ENCODE results near the gene SMARCB1. TPM values are rescaled to one million over a fixed set of nuclear protein-coding genes. Genes with fewer than 3 reads are reported as not detected.

The SMARCB1 gene
- total and polyA plus RNA-seq, 4 donors: 39.2 to 69.6 (median 47.8) TPM

DNA sequence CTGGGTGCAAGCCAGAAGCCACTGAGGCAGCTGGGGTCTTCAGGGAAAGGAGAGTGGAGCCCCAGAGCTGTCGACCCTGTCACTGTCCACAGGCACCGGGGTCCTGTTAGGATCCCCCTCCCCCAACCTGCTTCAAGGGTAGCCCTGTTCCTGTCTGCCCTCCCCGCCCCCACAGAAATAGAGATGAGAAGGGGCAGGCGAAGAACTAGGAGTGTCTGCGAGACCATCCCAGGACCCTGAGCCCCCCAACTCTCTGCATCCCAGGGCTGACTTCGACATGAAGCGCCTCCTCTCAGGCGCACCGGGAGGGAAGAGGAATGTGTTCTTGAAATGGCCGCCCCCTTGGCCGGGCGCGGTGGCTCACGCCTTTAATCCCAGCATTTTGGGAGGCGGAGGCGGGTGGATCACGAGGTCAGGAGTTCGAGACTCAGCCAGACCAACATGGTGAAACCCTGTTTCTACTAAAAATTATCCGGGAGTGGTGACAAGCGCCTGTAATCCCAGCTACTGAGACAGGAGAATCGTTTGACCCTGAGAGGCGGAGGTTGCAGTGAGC, 35.2 kb upstream of the SMARCB1 start:
- no peak for TF ChIP-seq CTCF (IDR thresholded peaks at IDR 0.05; ENCODE audit: control extremely low read depth, extremely low read depth)
- DNase-seq: peak; percentile 47 to 64 (median 49)

GRCh38 chr22:23752090-23752691, 34.6 kb upstream of the SMARCB1 start:
- no peak overlapping the region for H3K9ac ChIP-seq (ENCODE audit: insufficient read depth in 1 of 2, low read length in 2 of 2)
- no peaks in the 10 kb centered on the region for H3K36me3 ChIP-seq (ENCODE audit: control insufficient read depth in 4 of 4, insufficient read depth in 4 of 4, low read length in 4 of 4)
- DNase-seq: no peak
- ATAC-seq (ENCODE audit: insufficient read depth, low FRiP score): no peak
- WGBS, 2 donors: 55 to 82% methylated on average over 9 of the region's 9 CpGs
- no peaks in the 10 kb centered on the region for H3K9me3 ChIP-seq (ENCODE audit: control insufficient read depth in 4 of 4, insufficient read depth in 3 of 4, low read length in 3 of 4)
- H3K27ac ChIP-seq (ENCODE audit: low read depth in 1 of 2, low read length in 1 of 2): no peak overlapping the region
- no peak for TF ChIP-seq CTCF (IDR thresholded peaks at IDR 0.05; ENCODE audit: control extremely low read depth, extremely low read depth)
- peaks cover 0 to 16% (median 4%) of the 10 kb centered on the region in 5 donors for H3K4me1 ChIP-seq (ENCODE audit: control insufficient read depth in 5 of 5, insufficient read depth in 5 of 5, low read length in 5 of 5)
- no peak overlapping the region for H3K4me3 ChIP-seq
- no peaks in the 10 kb centered on the region for H3K27me3 ChIP-seq (ENCODE audit: control insufficient read depth in 3 of 3, insufficient read depth in 3 of 3, low read length in 2 of 3)

More for the DNA sequence above, 35.2 kb upstream of the SMARCB1 start:
- Histone ChIP-seq H3K27me3 (ENCODE audit: control insufficient read depth in 3 of 3, insufficient read depth in 3 of 3, low read length in 2 of 3) (no peaks in the 10 kb centered on the region), H3K9me3 (ENCODE audit: control insufficient read depth in 4 of 4, insufficient read depth in 3 of 4, low read length in 3 of 4) (no peaks in the 10 kb centered on the region), H3K4me3 (peak overlapping the region; percentile 84), H3K9ac (ENCODE audit: insufficient read depth in 1 of 2, low read length in 2 of 2) (peak overlapping the region; percentile 45 to 46), H3K36me3 (ENCODE audit: control insufficient read depth in 4 of 4, insufficient read depth in 4 of 4, low read length in 4 of 4) (no peaks in the 10 kb centered on the region), H3K4me1 (ENCODE audit: control insufficient read depth in 5 of 5, insufficient read depth in 5 of 5, low read length in 5 of 5) (peaks cover 0 to 16% (median 4%) of the 10 kb centered on the region in 5 donors), H3K27ac (ENCODE audit: low read depth in 1 of 2, low read length in 1 of 2) (peak overlapping the region; percentile 94 to 98)
- ATAC-seq (ENCODE audit: insufficient read depth, low FRiP score): peak; percentile 2
- WGBS, 2 donors: 20 to 30% methylated on average over 21 to 22 of the region's 22 CpGs

DNA sequence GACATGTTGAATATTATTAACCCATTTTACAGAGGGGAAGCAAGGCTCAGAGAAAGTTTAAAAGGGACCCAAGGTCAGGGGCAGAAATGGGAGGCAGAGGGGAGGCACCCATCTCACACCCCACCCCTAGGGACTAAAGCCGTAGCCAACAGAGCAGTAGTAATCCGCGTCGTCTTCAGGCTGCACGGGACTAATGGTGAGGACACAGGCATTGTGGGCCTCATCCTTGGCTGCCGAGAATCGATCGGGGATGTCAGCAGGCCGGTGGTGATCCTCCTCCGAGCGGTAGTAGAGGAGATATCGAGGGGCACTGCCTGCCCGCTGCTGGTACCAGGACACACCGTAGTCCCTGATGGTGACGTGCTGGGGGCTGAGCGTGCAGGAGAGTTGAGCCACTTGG, 34.0 kb upstream of the SMARCB1 start:
- TF ChIP-seq CTCF (IDR thresholded peaks at IDR 0.05; ENCODE audit: control extremely low read depth, extremely low read depth): no peak
- ATAC-seq (ENCODE audit: insufficient read depth, low FRiP score) (no peak), DNase-seq (no peak)
- Histone ChIP-seq H3K27me3 (ENCODE audit: control insufficient read depth in 3 of 3, insufficient read depth in 3 of 3, low read length in 2 of 3) (no peaks in the 10 kb centered on the region), H3K36me3 (ENCODE audit: control insufficient read depth in 4 of 4, insufficient read depth in 4 of 4, low read length in 4 of 4) (no peaks in the 10 kb centered on the region), H3K9me3 (ENCODE audit: control insufficient read depth in 4 of 4, insufficient read depth in 3 of 4, low read length in 3 of 4) (no peaks in the 10 kb centered on the region), H3K27ac (ENCODE audit: low read depth in 1 of 2, low read length in 1 of 2) (no peak overlapping the region), H3K4me1 (ENCODE audit: control insufficient read depth in 5 of 5, insufficient read depth in 5 of 5, low read length in 5 of 5) (peaks cover 0 to 16% (median 4%) of the 10 kb centered on the region in 5 donors), H3K9ac (ENCODE audit: insufficient read depth in 1 of 2, low read length in 2 of 2) (no peak overlapping the region), H3K4me3 (no peak overlapping the region)
- 95 to 96% methylated on average over 16 of the region's 16 CpGs for WGBS, 2 donors

All from lung (tissue), 12 donors.